SK-N-MC (cell line): ENCODE data around the gene PIGS.

Source experiments
- EZH2 ChIP-seq: fragments of 200-600 bp; sonication (generic); IDR thresholded peaks from one replicate; pipeline ENCODE4 v1.6.1; 2017; ENCODE audit warnings: antibody characterized with exemption
- FOXP2 ChIP-seq: optimal IDR thresholded peaks from 2 replicates; pipeline ENCODE3; 2011; ENCODE audit warnings: mild to moderate bottlenecking, moderate library complexity; ENCODE audit not compliant: insufficient read depth; ENCODE audit errors: extremely low read length, control extremely low read depth
- POLR2AphosphoS5 ChIP-seq: IDR thresholded peaks from 2 replicates; pipeline ENCODE4 v1.6.1; 2012; ENCODE audit warnings: mild to moderate bottlenecking, low read depth, low read length, borderline replicate concordance

GRCh38 chr17:28612936-28613872 lies 41.9 kb upstream of the PIGS start:
- TF ChIP-seq EZH2, result no peak
- no peak for TF ChIP-seq POLR2AphosphoS5
- no peak for TF ChIP-seq FOXP2
